Measurements from ENCODE around the gene ALOX15B.
A peak's percentile ranks its signal among the peaks of the same experiment; 100 is the strongest.
"Not testable (repeated sequence)": the region's sequence is repeated elsewhere in the genome, so short reads cannot be mapped to it uniquely, and the experiment has no call there.

Gene ALOX15B

GRCh38 chr17:8044819-8045810 is 6.3 kb downstream of the ALOX15B start:
- no peak for DNase-seq

GRCh38 chr17:8046306-8046928 is 7.6 kb downstream of the ALOX15B start:
- no peak for DNase-seq

- no peak for DNase-seq
These were observed 8.3 kb downstream of the ALOX15B start for GRCh38 chr17:8046929-8047768.

- no peak for DNase-seq
These were observed 8.9 kb downstream of the ALOX15B start for GRCh38 chr17:8047769-8048110.

GRCh38 chr17:8048236-8048635 is 9.4 kb downstream of the ALOX15B start:
- no peak for DNase-seq

GRCh38 chr17:8048736-8049135 is 9.9 kb downstream of the ALOX15B start:
- no peak for DNase-seq

- DNase-seq, result no peak
These were observed 13.0 kb downstream of the ALOX15B start for GRCh38 chr17:8051831-8052230.

GRCh38 chr17:8052256-8053252 is 13.7 kb downstream of the ALOX15B start:
- DNase-seq, result no peak

- no peak for DNase-seq
These were observed 14.7 kb downstream of the ALOX15B start for GRCh38 chr17:8053600-8053999.

- no peak for DNase-seq
These were observed 17.0 kb downstream of the ALOX15B start for GRCh38 chr17:8055851-8056231.

- peak; percentile 15 to 63 for DNase-seq
These were observed 17.5 kb downstream of the ALOX15B start for GRCh38 chr17:8056232-8056975.

- no peak for DNase-seq
These were observed 18.2 kb downstream of the ALOX15B start for GRCh38 chr17:8056976-8057625.

GRCh38 chr17:8057691-8058114 is 18.8 kb downstream of the ALOX15B start:
- DNase-seq, result peak; percentile 66 to 82

GRCh38 chr17:8059131-8059530 is 20.3 kb downstream of the ALOX15B start:
- DNase-seq, result no peak

- DNase-seq, result peak; percentile 60 to 84
These were observed 21.4 kb downstream of the ALOX15B start for GRCh38 chr17:8060274-8060673.

GRCh38 chr17:8061851-8062250 is 23.0 kb downstream of the ALOX15B start:
- DNase-seq, result not testable (repeated sequence)

- no peak for DNase-seq
These were observed 23.6 kb downstream of the ALOX15B start for GRCh38 chr17:8062435-8062806.

GRCh38 chr17:8062807-8063483 is 24.1 kb downstream of the ALOX15B start:
- DNase-seq, result no peak

- DNase-seq, result no peak
These were observed 25.1 kb downstream of the ALOX15B start for GRCh38 chr17:8063761-8064534.

All from CD4-positive, alpha-beta T cell treated with Interleukin-1 beta for 1 hour (primary cell).